ENCODE data around the gene PLCL1.

Gene PLCL1

GRCh38 chr2:198065322-198065721 lies 260.9 kb downstream of the PLCL1 start:
- no peak for TF ChIP-seq EZH2 (optimal IDR thresholded peaks at IDR 0.05; ENCODE audit: low read depth, low read length)
- TF ChIP-seq EZH2phosphoT487 (IDR thresholded peaks at IDR 0.05; ENCODE audit: low read length), result no peak
- TF ChIP-seq CTCF (IDR thresholded peaks at IDR 0.05; ENCODE audit: low read length), result no peak
- no peak for DNase-seq
- H3K9me3 ChIP-seq (replicated peaks; ENCODE audit: insufficient read depth, low read length), result no peaks in the 10 kb centered on the region

GRCh38 chr2:198066597-198066996 lies 262.2 kb downstream of the PLCL1 start:
- H3K27me3 ChIP-seq (replicated peaks; ENCODE audit: insufficient read depth, low read length), result no peaks in the 10 kb centered on the region

More at GRCh38 chr2:198065322-198065721, 260.9 kb downstream of the PLCL1 start:
- Histone ChIP-seq H3K9ac (ENCODE audit: low read length) (no peak overlapping the region), H3K9me2 (replicated peaks; ENCODE audit: insufficient read depth, low read length) (no peaks in the 10 kb centered on the region), H2AFZ (ENCODE audit: low read length) (no peak overlapping the region), H3K79me2 (ENCODE audit: low read length) (no peaks in the 10 kb centered on the region), H3K4me2 (ENCODE audit: low read depth, low read length) (no peak overlapping the region), H3K36me3 (replicated peaks; ENCODE audit: insufficient read depth, low read length) (no peaks in the 10 kb centered on the region), H3F3A (ENCODE audit: insufficient read depth, low read length) (no peaks in the 10 kb centered on the region), H3K4me1 (ENCODE audit: low read length) (no peaks in the 10 kb centered on the region), H3K27me3 (replicated peaks; ENCODE audit: insufficient read depth, low read length) (no peaks in the 10 kb centered on the region), H3K4me3 (ENCODE audit: low read length) (no peak overlapping the region), H3K27ac (ENCODE audit: low read length) (no peak overlapping the region), H4K20me1 (ENCODE audit: insufficient read depth, low read length) (no peaks in the 10 kb centered on the region)

DNA sequence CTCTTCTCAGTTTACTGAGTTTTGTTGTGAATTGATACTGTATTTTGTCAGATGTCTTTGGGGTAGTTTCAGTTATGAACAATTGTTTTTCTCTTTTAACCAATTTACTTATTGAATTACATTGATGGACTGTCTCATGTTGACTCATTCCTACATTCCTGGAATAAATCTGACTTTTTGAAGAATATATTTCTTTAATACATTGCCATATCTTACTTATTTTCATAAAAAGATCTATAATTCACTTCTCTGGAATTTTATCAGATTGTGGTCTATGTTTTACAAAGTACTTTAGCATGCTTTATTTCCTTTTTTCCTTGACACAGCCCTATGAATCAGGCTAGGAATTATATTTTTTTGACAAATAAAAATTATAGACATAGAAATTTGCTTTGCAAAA lies 268.3 kb downstream of the PLCL1 start:
- Histone ChIP-seq H3K9me2 (replicated peaks; ENCODE audit: insufficient read depth, low read length) (no peaks in the 10 kb centered on the region), H3K4me3 (ENCODE audit: low read length) (no peak overlapping the region), H4K20me1 (ENCODE audit: insufficient read depth, low read length) (no peaks in the 10 kb centered on the region), H2AFZ (ENCODE audit: low read length) (no peak overlapping the region), H3K79me2 (ENCODE audit: low read length) (no peaks in the 10 kb centered on the region), H3K4me2 (ENCODE audit: low read depth, low read length) (no peak overlapping the region), H3K27me3 (replicated peaks; ENCODE audit: insufficient read depth, low read length) (no peaks in the 10 kb centered on the region), H3K9me3 (replicated peaks; ENCODE audit: insufficient read depth, low read length) (no peaks in the 10 kb centered on the region), H3K9ac (ENCODE audit: low read length) (no peak overlapping the region), H3F3A (ENCODE audit: insufficient read depth, low read length) (no peaks in the 10 kb centered on the region), H3K36me3 (replicated peaks; ENCODE audit: insufficient read depth, low read length) (no peaks in the 10 kb centered on the region), H3K4me1 (ENCODE audit: low read length) (no peaks in the 10 kb centered on the region), H3K27ac (ENCODE audit: low read length) (no peak overlapping the region)
- DNase-seq, result no peak
- no peak for TF ChIP-seq EZH2 (optimal IDR thresholded peaks at IDR 0.05; ENCODE audit: low read depth, low read length)
- no peak for TF ChIP-seq EZH2phosphoT487 (IDR thresholded peaks at IDR 0.05; ENCODE audit: low read length)
- TF ChIP-seq CTCF (IDR thresholded peaks at IDR 0.05; ENCODE audit: low read length), result no peak

More at GRCh38 chr2:198066597-198066996, 262.2 kb downstream of the PLCL1 start:
- Histone ChIP-seq H4K20me1 (ENCODE audit: insufficient read depth, low read length) (no peaks in the 10 kb centered on the region), H3K4me1 (ENCODE audit: low read length) (no peaks in the 10 kb centered on the region), H3K4me2 (ENCODE audit: low read depth, low read length) (no peak overlapping the region), H2AFZ (ENCODE audit: low read length) (no peak overlapping the region), H3K27ac (ENCODE audit: low read length) (no peak overlapping the region), H3K79me2 (ENCODE audit: low read length) (no peaks in the 10 kb centered on the region), H3K36me3 (replicated peaks; ENCODE audit: insufficient read depth, low read length) (no peaks in the 10 kb centered on the region), H3K9me3 (replicated peaks; ENCODE audit: insufficient read depth, low read length) (no peaks in the 10 kb centered on the region), H3K9ac (ENCODE audit: low read length) (no peak overlapping the region), H3K4me3 (ENCODE audit: low read length) (no peak overlapping the region), H3K9me2 (replicated peaks; ENCODE audit: insufficient read depth, low read length) (no peaks in the 10 kb centered on the region), H3F3A (ENCODE audit: insufficient read depth, low read length) (no peaks in the 10 kb centered on the region)
- no peak for TF ChIP-seq EZH2 (optimal IDR thresholded peaks at IDR 0.05; ENCODE audit: low read depth, low read length)
- no peak for TF ChIP-seq CTCF (IDR thresholded peaks at IDR 0.05; ENCODE audit: low read length)
- no peak for TF ChIP-seq EZH2phosphoT487 (IDR thresholded peaks at IDR 0.05; ENCODE audit: low read length)
- no peak for DNase-seq
